T-cell (primary cell): ENCODE results near the gene TERB2. TPM values are rescaled to one million over a fixed set of nuclear protein-coding genes. Genes with fewer than 3 reads are reported as not detected.
"Not testable (repeated sequence)": the region's sequence is repeated elsewhere in the genome, so short reads cannot be mapped to it uniquely, and the experiment has no call there.

ENCODE experiments used
- ATAC-seq, 4 experiments: fragments of 200-7000 bp in 3 of 4; fragments of 150-1000 bp in 1 of 4; cut with Tn5 transposase; replicated peaks in 1 of 4; 1 replicate in 3 of 4; 2 replicates in 1 of 4; pipeline ENCODE4 v1.10.0; 2021; ENCODE audit warnings: moderate library complexity in 3 of 4, mild to moderate bottlenecking in 2 of 4, moderate number of reproducible peaks in 1 of 4
- CTCF ChIA-PET, 2 donors: fragments of 300-600 bp; sonication (Branson Sonifier 250); formaldehyde crosslinking; loops; one replicate each; lab custom pipeline; 2022; ENCODE audit warnings: antibody characterized with exemption in 2 of 2; lab: Charles Lee
- POLR2A ChIA-PET, 2 donors: fragments of 300-600 bp; sonication (Branson Sonifier 250); formaldehyde crosslinking; loops; one replicate each; lab custom pipeline; 2022; ENCODE audit warnings: antibody characterized with exemption in 2 of 2; lab: Charles Lee
- DNase-seq, 35 experiments: peaks; one replicate each; pipeline versions ENCODE4 v3.0.0 to v3.0.0-alpha.2; 2013 to 2023
- H3K27ac ChIP-seq: one replicate; pipeline ENCODE4 v1.5.1; 2013; ENCODE audit warnings: low read length
- H3K27me3 ChIP-seq, 2 experiments: replicated peaks in 1 of 2; 1 replicate in 1 of 2; 2 replicates in 1 of 2; pipeline versions ENCODE4 v1.6.1 to v1.7.0; 2013; ENCODE audit warnings: low read length in 1 of 2, mixed read lengths in 1 of 2; ENCODE audit not compliant: control insufficient read depth in 2 of 2, insufficient read depth in 2 of 2; ENCODE audit errors: extremely low read depth in 1 of 2
- H3K36me3 ChIP-seq, 2 donors: 1 replicate in 1 of 2; 2 replicates in 1 of 2; pipeline versions ENCODE4 v1.6.1 to v1.7.0; 2013; ENCODE audit warnings: low read length in 1 of 2; ENCODE audit not compliant: control insufficient read depth in 2 of 2, insufficient read depth in 1 of 2; ENCODE audit errors: extremely low read depth in 1 of 2
- H3K4me1 ChIP-seq, 2 experiments: 1 replicate in 1 of 2; 2 replicates in 1 of 2; pipeline versions ENCODE4 v1.6.1 to v1.7.0; 2013; ENCODE audit warnings: low read length in 2 of 2, mixed read lengths in 1 of 2; ENCODE audit not compliant: insufficient read depth in 2 of 2, control insufficient read depth in 1 of 2; ENCODE audit errors: extremely low read depth in 1 of 2
- H3K4me3 ChIP-seq, 2 donors: 1 replicate in 1 of 2; 2 replicates in 1 of 2; pipeline versions ENCODE4 v1.5.1 to v1.7.0; 2013; ENCODE audit warnings: mild to moderate bottlenecking in 2 of 2, low read length in 1 of 2, moderate library complexity in 1 of 2; ENCODE audit not compliant: control insufficient read depth in 1 of 2; ENCODE audit errors: extremely low read depth in 1 of 2
- H3K9me3 ChIP-seq: 2 replicates; pipeline ENCODE4 v1.7.0; 2013
- H3K27ac Mint-ChIP-seq, 2 donors: one replicate each; pipeline ENCODE4 v1.8.0; 2020 to 2021; ENCODE audit warnings: mild to moderate bottlenecking in 2 of 2, mixed read lengths in 2 of 2
- H3K27me3 Mint-ChIP-seq, 2 donors: one replicate each; pipeline ENCODE4 v1.8.0; 2021 to 2022; ENCODE audit warnings: mixed read lengths in 2 of 2
- H3K36me3 Mint-ChIP-seq: one replicate; pipeline ENCODE4 v1.8.0; 2021; ENCODE audit warnings: mixed read lengths
- H3K4me1 Mint-ChIP-seq, 3 donors: one replicate each; pipeline ENCODE4 v1.8.0; 2020 to 2022; ENCODE audit warnings: mixed read lengths in 3 of 3, mild to moderate bottlenecking in 1 of 3
- H3K4me3 Mint-ChIP-seq, 3 donors: one replicate each; pipeline ENCODE4 v1.8.0; 2020 to 2022; ENCODE audit warnings: mild to moderate bottlenecking in 3 of 3, mixed read lengths in 3 of 3, moderate library complexity in 3 of 3
- H3K9me3 Mint-ChIP-seq, 3 donors: one replicate each; pipeline ENCODE4 v1.8.0; 2020 to 2022; ENCODE audit warnings: mixed read lengths in 3 of 3
- WGBS: methylation state at CpG from one replicate; pipeline ENCODE4 v1.1.5; 2013; ENCODE audit warnings: missing lambda C conversion rate; ENCODE audit not compliant: insufficient coverage; 5-methylcytosine and 5-hydroxymethylcytosine counted together
- total RNA-seq, 35 experiments: library from RNA in 6 of 35; stranded (reverse) in 6 of 35; fragments of 120-200 nt in 1 of 35; gene quantifications; one replicate each; pipeline versions ENCODE4 v1.2.1 to v1.2.4 and lab custom pipeline; 2013 to 2026

The TERB2 gene
- total RNA-seq, 5 donors from 2014 or later (not counting 1 experiment from before 2014, with no cell fraction given) = not detected

DNA sequence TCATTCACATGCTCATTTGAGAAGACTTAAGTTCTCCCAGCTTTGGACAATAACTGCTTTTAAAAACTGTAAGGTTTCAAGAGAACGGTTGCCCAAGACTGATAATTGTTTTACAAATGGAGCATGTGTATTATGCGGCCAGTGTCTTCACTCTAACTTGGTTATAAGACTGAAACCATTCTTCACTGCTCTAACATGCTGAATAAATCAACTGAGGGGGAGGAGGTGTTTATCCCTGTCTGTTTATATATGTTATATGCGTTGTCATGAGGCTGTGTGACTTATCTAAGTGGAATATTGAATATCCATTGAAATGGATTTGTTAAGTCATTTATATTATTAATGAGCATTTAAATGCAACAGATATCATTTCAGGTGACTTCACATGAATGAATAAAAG, 41.1 kb downstream of the TERB2 start:
- H3K9me3 ChIP-seq, H3K27ac Mint-ChIP-seq, H3K27me3 ChIP-seq, H3K27me3 Mint-ChIP-seq, H3K4me3 ChIP-seq, DNase-seq, H3K9me3 Mint-ChIP-seq, CTCF ChIA-PET, H3K4me1 ChIP-seq, ATAC-seq, H3K36me3 Mint-ChIP-seq, H3K4me3 Mint-ChIP-seq, H3K27ac ChIP-seq, H3K36me3 ChIP-seq, H3K4me1 Mint-ChIP-seq, POLR2A ChIA-PET: not testable (repeated sequence)
- WGBS = no CpG with 5 or more reads among the region's 3 CpGs

DNA sequence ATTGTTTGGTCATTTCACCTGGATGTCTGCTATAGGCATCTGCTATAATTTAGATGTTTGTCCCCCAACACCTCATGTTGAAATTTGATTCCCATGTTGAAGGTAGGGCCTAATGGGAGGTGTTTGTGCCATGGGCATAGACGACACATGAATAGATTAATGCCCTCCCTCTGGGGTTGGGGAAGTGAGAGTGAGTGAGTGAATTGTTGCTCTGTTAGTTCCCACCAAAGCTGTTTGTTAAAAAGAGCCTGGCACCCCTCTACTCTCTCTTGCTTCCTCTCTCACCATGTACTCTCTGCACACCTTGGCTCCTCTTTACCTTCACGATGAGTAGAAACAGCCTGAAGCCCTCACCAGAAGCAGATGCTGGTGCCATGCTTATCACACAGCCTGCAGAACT, 42.6 kb downstream of the TERB2 start:
- CTCF ChIA-PET = interaction anchor here in 1 of 2 donors (0.7 kb wide), 1 partner anchor 102 kb away, joined by 3 read pairs; no protein-coding TSS in a partner anchor
- Histone ChIP-seq H3K36me3 (no peaks in the 10 kb centered on the region), H3K9me3 (no peaks in the 10 kb centered on the region), H3K27ac (no peak overlapping the region), H3K4me3 (no peak overlapping the region), H3K4me1 (no peaks in the 10 kb centered on the region), H3K27me3 (no peaks in the 10 kb centered on the region)
- Mint-ChIP-seq H3K27ac (no peak overlapping the region), H3K4me3 (no peak overlapping the region), H3K36me3 (no peaks in the 10 kb centered on the region), H3K27me3 (peaks cover 0 to 3% of the 10 kb centered on the region in 2 donors), H3K9me3 (no peaks in the 10 kb centered on the region), H3K4me1 (no peaks in the 10 kb centered on the region)
- POLR2A ChIA-PET = no interaction called here
- ATAC-seq = no peak
- no peak for DNase-seq
- WGBS = no CpG with 5 or more reads among the region's 2 CpGs

DNA sequence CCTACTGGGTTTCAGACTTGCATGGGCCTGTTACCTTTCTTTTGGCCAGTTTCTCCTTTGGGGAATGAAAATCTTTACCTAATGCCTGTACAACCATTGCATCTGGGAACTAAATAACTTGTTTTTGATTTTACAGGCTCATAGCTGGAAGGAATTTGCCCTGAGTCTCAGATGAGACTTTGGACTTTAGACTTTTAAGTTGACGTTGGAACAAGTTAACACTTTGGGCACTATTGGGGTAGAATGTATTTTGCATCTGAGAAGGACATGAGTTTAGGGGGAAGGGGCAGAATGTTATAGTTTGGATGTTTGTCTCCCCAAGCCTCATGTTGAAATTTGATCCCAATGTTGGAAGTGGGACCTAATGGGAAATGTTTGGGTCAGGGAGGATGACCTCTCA, 44.7 kb downstream of the TERB2 start:
- H3K4me1 ChIP-seq, H3K36me3 ChIP-seq, H3K4me3 Mint-ChIP-seq, H3K27me3 ChIP-seq, H3K27ac Mint-ChIP-seq, POLR2A ChIA-PET, ATAC-seq, DNase-seq, H3K27ac ChIP-seq, H3K9me3 Mint-ChIP-seq, H3K4me3 ChIP-seq, H3K36me3 Mint-ChIP-seq, H3K27me3 Mint-ChIP-seq, H3K9me3 ChIP-seq, H3K4me1 Mint-ChIP-seq, CTCF ChIA-PET: not testable (repeated sequence)
- WGBS = 78% methylated on average over 1 of the region's 1 CpG

DNA sequence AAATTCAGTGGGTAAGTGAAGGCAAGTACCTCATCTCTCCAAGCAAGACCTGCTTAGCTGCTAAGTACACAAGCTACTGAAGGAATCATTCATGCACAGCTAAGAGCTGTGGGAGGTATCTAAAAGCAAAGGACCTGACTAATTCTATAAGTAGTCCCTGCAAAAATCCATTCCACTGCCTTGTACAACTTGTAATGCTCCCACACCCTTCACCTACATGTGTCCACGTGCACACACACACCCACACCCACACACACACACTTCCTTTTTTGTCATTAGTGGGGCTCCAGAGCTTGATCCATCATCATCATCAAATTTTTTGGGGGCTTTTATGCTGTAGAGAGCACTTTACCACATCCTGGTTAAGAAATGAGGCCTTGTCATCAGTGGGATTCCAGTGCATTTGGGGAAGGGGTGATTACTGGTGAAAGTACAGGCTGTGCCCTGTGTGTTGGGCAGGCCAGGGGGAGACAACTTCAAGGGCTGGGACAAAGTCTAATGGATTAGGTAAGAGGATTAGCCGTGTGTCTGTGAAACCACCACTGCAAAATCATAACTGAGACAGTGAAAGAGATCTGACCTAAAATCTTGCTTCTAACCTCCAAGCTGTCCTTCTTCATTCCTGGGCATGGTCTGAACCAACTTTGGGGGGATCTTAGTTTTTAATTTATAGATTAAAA, 47.4 kb downstream of the TERB2 start:
- H3K4me1 Mint-ChIP-seq, H3K36me3 ChIP-seq, DNase-seq, H3K4me1 ChIP-seq, H3K27me3 ChIP-seq, CTCF ChIA-PET, H3K27ac ChIP-seq, H3K9me3 ChIP-seq, H3K4me3 ChIP-seq, H3K27me3 Mint-ChIP-seq, ATAC-seq, H3K27ac Mint-ChIP-seq, H3K36me3 Mint-ChIP-seq, H3K4me3 Mint-ChIP-seq, POLR2A ChIA-PET: not testable (repeated sequence)
- peaks cover 0 to 10% (median 0%) of the 10 kb centered on the region in 3 donors for H3K9me3 Mint-ChIP-seq
- 20% methylated on average over 1 of the region's 2 CpGs for WGBS

DNA sequence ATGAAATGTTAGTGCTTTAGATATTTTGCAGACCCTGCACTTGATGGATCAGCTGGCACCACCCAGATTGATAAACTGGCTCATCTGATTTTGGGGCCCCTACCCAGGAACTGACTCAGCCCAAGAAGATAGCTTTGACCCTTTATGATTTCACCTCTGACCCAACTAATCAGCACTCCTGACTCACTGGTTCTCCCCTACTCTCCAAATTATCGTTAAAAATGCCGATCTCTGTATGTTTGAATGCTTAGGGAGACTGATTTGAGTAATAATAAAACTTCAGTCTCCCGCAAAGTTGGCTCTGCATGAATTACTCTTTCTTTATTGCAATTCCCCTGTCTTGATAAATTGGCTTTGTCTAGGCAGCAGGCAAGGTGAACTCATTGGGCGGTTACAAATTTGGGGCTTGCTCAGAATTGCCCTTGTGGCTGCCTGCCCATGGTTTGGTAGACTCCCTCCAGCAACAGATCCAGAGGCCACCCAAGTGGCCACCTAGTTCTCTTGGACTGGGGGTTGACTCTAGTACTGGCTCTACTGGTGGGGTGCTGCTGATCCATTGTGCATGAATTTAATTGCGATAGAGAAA, 48.2 kb downstream of the TERB2 start:
- CTCF ChIA-PET, H3K4me1 Mint-ChIP-seq, DNase-seq, H3K36me3 ChIP-seq, H3K36me3 Mint-ChIP-seq, H3K9me3 ChIP-seq, H3K27me3 Mint-ChIP-seq, H3K4me3 ChIP-seq, POLR2A ChIA-PET, H3K27ac ChIP-seq, H3K27me3 ChIP-seq, ATAC-seq, H3K4me1 ChIP-seq, H3K4me3 Mint-ChIP-seq, H3K27ac Mint-ChIP-seq: not testable (repeated sequence)
- H3K9me3 Mint-ChIP-seq = peaks cover 0 to 10% (median 0%) of the 10 kb centered on the region in 3 donors
- WGBS = 77% methylated on average over 2 of the region's 5 CpGs

DNA sequence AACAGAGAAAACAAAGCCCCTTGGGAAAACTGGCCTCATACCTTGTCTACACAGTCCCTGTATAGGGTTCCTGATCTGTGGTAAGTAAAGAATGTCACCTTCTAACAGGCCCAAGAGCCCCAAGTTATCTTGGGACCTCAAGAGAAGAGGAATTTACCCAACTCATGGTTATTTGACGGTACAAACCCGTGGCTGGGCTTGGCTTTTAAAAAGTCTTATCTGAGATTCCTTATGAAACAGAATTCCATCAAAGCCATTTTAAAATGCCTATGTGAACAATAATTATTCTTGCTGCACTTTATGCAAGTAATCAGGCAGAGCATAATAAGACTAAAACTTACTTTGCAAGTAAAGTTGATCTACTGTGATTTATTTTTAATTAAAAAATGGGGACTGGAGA, 52.6 kb downstream of the TERB2 start:
- Mint-ChIP-seq H3K4me3 (no peak overlapping the region), H3K27me3 (peaks cover 16% of the 10 kb centered on the region in 2 donors), H3K4me1 (no peaks in the 10 kb centered on the region), H3K9me3 (peaks cover 0 to 10% (median 0%) of the 10 kb centered on the region in 3 donors), H3K36me3 (no peaks in the 10 kb centered on the region), H3K27ac (no peak overlapping the region)
- Histone ChIP-seq H3K27me3 (peaks cover 0 to 6% of the 10 kb centered on the region in 2 experiments), H3K36me3 (no peaks in the 10 kb centered on the region), H3K27ac (no peak overlapping the region), H3K4me3 (no peak overlapping the region), H3K4me1 (no peaks in the 10 kb centered on the region), H3K9me3 (no peaks in the 10 kb centered on the region)
- DNase-seq = no peak
- CTCF ChIA-PET = no interaction called here
- no CpG with 5 or more reads among the region's 2 CpGs for WGBS
- no peak for ATAC-seq
- POLR2A ChIA-PET = no interaction called here
